ENCODE measurements around the gene EMC6. TPM values are rescaled to one million over a fixed set of nuclear protein-coding genes. Genes with fewer than 3 reads are reported as not detected.
"Not testable (repeated sequence)": the region's sequence is repeated elsewhere in the genome, so short reads cannot be mapped to it uniquely, and the experiment has no call there.

EMC6 gene
- total RNA-seq, 1 donor from 2014 or later = 46.6 TPM

DNA sequence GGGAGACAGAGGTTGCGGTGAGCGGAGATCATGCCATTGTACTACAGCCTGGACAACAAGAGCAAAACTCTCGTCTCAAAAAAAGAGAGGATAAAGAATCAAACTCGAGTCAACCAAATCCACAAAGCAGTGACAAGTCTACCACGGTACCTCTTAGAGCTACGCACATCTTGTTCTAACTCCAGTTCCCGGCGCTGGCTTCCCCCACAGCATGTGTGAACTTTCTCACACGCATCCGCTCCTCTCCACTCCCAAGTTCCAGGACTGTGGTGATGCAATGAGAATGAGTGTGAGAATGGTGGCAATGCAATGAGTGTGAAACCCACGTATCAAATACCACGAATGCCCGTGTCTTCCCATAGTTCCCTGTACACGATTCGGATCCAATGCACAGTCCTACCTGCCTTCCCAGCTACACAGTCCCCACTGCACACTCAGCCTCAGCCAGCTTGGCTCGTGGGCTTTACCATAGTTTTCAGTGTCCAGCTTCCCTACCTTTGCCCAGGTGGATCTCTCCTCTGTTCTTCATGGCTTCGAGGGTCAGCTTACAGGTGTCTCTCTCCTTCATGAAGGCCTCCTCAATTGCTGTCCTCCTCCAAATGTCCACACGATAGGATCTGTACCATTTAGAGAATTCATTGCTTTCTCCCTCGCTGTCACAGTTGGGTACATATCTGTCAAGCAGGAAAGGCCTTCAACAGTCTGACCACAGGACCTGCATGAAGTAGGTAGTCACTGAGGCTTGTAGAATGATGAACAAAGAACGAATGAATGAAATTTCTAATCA lies 36.5 kb downstream of the EMC6 start:
- H3K27me3 Mint-ChIP-seq = no peaks in the 10 kb centered on the region

DNA sequence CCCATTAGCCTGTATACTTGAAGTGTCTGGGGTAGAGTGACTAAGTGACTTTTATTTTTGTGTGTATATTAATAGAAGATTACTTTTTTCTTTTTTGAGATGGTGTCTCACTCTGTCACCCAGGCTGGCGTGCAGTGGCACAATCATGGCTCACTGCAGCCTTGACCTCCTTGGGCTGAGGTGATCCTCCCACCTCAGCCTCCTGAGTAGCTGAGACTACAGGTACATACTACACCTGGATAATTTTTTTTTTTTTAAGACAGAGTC lies 37.0 kb downstream of the EMC6 start:
- not testable (repeated sequence) for H3K4me3 Mint-ChIP-seq, H3K27ac Mint-ChIP-seq

More for the DNA sequence above, 36.5 kb downstream of the EMC6 start:
- peaks cover 7% of the 10 kb centered on the region for H3K9me3 Mint-ChIP-seq
- DNase-seq (ENCODE audit: extremely low spot score, unreplicated experiment) = no peak
- H3K4me1 Mint-ChIP-seq (ENCODE audit: unreplicated experiment) = no peaks in the 10 kb centered on the region
- H3K36me3 Mint-ChIP-seq = no peaks in the 10 kb centered on the region
- H3K27ac Mint-ChIP-seq = no peak overlapping the region
- TF ChIP-seq, protein P1, sequence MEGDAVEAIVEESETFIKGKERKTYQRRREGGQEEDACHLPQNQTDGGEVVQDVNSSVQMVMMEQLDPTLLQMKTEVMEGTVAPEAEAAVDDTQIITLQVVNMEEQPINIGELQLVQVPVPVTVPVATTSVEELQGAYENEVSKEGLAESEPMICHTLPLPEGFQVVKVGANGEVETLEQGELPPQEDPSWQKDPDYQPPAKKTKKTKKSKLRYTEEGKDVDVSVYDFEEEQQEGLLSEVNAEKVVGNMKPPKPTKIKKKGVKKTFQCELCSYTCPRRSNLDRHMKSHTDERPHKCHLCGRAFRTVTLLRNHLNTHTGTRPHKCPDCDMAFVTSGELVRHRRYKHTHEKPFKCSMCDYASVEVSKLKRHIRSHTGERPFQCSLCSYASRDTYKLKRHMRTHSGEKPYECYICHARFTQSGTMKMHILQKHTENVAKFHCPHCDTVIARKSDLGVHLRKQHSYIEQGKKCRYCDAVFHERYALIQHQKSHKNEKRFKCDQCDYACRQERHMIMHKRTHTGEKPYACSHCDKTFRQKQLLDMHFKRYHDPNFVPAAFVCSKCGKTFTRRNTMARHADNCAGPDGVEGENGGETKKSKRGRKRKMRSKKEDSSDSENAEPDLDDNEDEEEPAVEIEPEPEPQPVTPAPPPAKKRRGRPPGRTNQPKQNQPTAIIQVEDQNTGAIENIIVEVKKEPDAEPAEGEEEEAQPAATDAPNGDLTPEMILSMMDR (conservative IDR thresholded peaks at IDR 0.05) = no peak
- H3K4me3 Mint-ChIP-seq = no peak overlapping the region

DNA sequence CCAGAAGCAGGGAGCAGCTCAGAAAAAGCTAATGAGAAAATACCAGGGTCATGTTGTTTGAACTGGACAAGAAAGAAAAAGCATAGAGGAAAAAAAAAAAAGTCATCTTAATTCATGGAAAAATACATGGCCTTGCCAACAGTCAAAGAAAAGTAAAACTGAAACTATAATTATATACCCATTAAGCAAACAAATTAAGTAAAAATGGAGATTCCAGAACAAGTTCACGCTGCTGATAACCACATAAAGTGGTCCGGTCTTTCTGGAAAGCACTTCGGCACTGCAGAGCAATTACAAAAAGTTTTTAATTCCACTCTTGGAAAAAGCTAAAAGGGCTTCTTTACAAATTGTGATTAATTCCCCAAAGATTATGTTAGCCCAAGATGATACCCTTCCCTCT lies 39.8 kb downstream of the EMC6 start:
- Mint-ChIP-seq H3K36me3 (no peaks in the 10 kb centered on the region), H3K4me1 (ENCODE audit: unreplicated experiment) (no peaks in the 10 kb centered on the region), H3K4me3 (no peak overlapping the region), H3K27me3 (no peaks in the 10 kb centered on the region), H3K9me3 (no peaks in the 10 kb centered on the region), H3K27ac (no peak overlapping the region)
- TF ChIP-seq, protein P1 (conservative IDR thresholded peaks at IDR 0.05) = no peak
- no peak for DNase-seq (ENCODE audit: extremely low spot score, unreplicated experiment)

More for the DNA sequence above, 37.0 kb downstream of the EMC6 start:
- H3K36me3 Mint-ChIP-seq; H3K9me3 Mint-ChIP-seq; H3K27me3 Mint-ChIP-seq; H3K4me1 Mint-ChIP-seq (ENCODE audit: unreplicated experiment); DNase-seq (ENCODE audit: extremely low spot score, unreplicated experiment): not testable (repeated sequence)

DNA sequence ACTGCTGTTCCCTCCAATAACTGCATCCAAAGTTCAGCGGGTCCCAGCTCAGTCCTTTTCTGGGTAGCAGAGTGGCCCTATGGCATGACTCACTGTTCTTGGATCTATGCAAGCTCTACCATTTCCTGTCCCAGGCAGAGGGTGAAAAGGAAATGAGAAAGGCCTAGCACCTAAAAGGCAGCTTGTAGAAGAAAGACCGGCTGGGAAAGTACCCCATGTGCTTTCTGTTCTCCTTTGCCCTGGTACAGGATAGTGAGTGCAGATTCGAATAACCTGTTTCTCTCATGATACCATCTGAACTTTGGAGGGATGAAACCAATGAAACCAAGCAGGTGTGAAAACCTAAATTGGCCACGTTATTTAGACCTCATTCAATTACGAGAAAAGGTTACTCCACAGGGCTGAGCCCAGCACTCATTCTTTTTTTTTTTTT lies 42.4 kb downstream of the EMC6 start:
- TF ChIP-seq, protein P1 (conservative IDR thresholded peaks at IDR 0.05) = no peak
- Mint-ChIP-seq H3K9me3 (no peaks in the 10 kb centered on the region), H3K4me3 (no peak overlapping the region), H3K27ac (no peak overlapping the region), H3K4me1 (ENCODE audit: unreplicated experiment) (no peaks in the 10 kb centered on the region), H3K36me3 (peaks cover 6% of the 10 kb centered on the region), H3K27me3 (no peaks in the 10 kb centered on the region)
- no peak for DNase-seq (ENCODE audit: extremely low spot score, unreplicated experiment)

DNA sequence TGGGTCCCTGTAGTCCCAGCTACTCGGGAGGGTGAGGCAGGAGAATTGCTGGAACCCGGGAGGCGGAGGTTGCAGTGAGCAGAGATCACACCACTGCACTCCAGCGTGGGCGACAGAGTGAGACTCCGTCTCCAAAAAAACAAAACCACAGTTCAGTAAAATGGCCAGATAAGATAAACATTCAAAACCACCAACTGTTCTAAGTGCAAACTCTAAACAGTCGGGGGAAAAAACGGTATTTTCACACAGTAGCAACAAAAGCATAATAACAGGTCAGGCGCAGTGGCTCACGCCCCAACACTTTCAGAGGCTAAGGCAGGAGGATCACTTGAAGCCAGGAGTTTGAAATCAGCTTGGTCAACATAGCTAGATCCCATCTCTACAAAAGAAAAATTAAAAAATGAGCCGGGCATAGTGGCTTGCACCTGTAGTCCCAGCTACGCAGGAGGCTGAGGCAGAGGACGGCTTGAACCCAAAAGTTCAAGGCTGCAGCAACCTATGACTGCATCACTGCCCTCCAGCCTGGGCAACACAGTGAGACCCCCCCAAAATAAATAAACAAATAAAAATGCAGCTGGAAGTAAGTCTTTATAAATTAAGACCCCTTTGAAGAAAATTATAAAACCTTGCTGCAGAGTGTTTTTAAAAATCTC lies 44.3 kb downstream of the EMC6 start:
- Mint-ChIP-seq H3K36me3 (peaks cover 10% of the 10 kb centered on the region), H3K9me3 (no peaks in the 10 kb centered on the region), H3K27ac (no peak overlapping the region), H3K27me3 (no peaks in the 10 kb centered on the region), H3K4me1 (ENCODE audit: unreplicated experiment) (no peaks in the 10 kb centered on the region), H3K4me3 (no peak overlapping the region)
- DNase-seq (ENCODE audit: extremely low spot score, unreplicated experiment) = no peak
- TF ChIP-seq, protein P1 (conservative IDR thresholded peaks at IDR 0.05) = no peak

DNA sequence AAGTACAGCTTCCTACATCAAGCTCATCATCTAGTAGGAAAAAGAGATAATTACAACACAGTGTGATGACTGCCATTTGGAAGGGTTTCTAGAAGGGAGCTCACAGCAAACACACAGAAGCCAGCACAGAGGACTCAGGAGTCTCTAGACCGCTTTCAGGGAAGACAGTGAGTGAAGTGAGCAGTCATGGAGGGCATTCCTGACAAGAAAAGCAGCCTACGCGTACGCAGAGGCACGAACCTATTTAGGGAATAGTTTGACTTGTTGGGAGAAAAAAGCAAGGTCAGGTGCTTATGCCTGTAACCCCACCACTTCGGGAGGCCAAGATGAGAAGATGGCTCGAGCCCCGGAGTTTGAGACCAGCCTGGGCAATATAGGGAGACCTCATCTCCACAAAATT lies 46.7 kb downstream of the EMC6 start:
- H3K36me3 Mint-ChIP-seq = peaks cover 10% of the 10 kb centered on the region
- no peak overlapping the region for H3K4me3 Mint-ChIP-seq
- H3K27ac Mint-ChIP-seq = no peak overlapping the region
- H3K9me3 Mint-ChIP-seq = no peaks in the 10 kb centered on the region
- DNase-seq (ENCODE audit: extremely low spot score, unreplicated experiment) = no peak
- TF ChIP-seq, protein P1 (conservative IDR thresholded peaks at IDR 0.05) = no peak
- H3K4me1 Mint-ChIP-seq (ENCODE audit: unreplicated experiment) = no peaks in the 10 kb centered on the region
- no peaks in the 10 kb centered on the region for H3K27me3 Mint-ChIP-seq
